Pancreas (tissue), 10 donors: ENCODE results near the gene CD83. TPM values are rescaled to one million over a fixed set of nuclear protein-coding genes. Genes with fewer than 3 reads are reported as not detected.

Experiments used
- ATAC-seq, 4 donors: fragments of 200-7000 bp; cut with Tn5 transposase; one replicate each; pipeline versions ENCODE4 v1.8.0 to v1.9.1; 2020; ENCODE audit warnings: mild to moderate bottlenecking in 4 of 4, moderate library complexity in 4 of 4
- DNase-seq, 6 donors: peaks; one replicate each; pipeline ENCODE4 v3.0.0-alpha.2; 2020
- FAIRE-seq: peaks from 2 replicates; lab custom pipeline; 2012; peaks lifted over from hg19 to GRCh38; lab: Jason Lieb, UNC
- H3K27ac ChIP-seq, 4 donors: fragments of 200-600 bp; sonication (generic); 1 replicate in 3 of 4; 2 replicates in 1 of 4; pipeline versions ENCODE4 v1.5.0 to v1.8.0; 2020
- H3K27me3 ChIP-seq, 4 donors: fragments of 200-600 bp; one replicate each; pipeline ENCODE4 v1.8.0; 2021
- H3K36me3 ChIP-seq, 3 donors: fragments of 200-600 bp; sonication (generic) in 1 of 3; one replicate each; pipeline versions ENCODE4 v1.5.0 to v1.8.0; 2020 to 2021
- H3K4me1 ChIP-seq, 3 donors: fragments of 200-600 bp; one replicate each; pipeline ENCODE4 v1.8.0; 2021
- H3K4me3 ChIP-seq, 4 donors: fragments of 200-600 bp; sonication (generic) in 2 of 4; one replicate each; pipeline versions ENCODE4 v1.5.0 to v1.8.0; 2020 to 2021
- H3K9me3 ChIP-seq, 4 donors: fragments of 200-600 bp; one replicate each; pipeline ENCODE4 v1.8.0; 2021
- CTCF ChIP-seq, 4 donors: fragments of 200-600 bp; sonication (generic) in 3 of 4; IDR thresholded peaks; one replicate each; pipeline versions ENCODE4 v1.5.0 to v1.8.0; 2021; ENCODE audit warnings: antibody characterized with exemption in 4 of 4
- WGBS, 2 donors: extraction: QIAGEN DNeasy Blood & Tissue Kit; methylation state at CpG; one replicate each; pipeline ENCODE4 v1.1.7; 2013; 5-methylcytosine and 5-hydroxymethylcytosine counted together
- intact Hi-C, 3 donors: fragments of 100-400 bp; cut with DNase I; formaldehyde crosslinking; loops; one replicate each; pipeline versions ENCODE4 v1.11.1 to v1.14.2; 2022
- polyA plus RNA-seq, 2 donors: library from polyadenylated mRNA; stranded (reverse); fragments of 200-250 nt; gene quantifications; one replicate each; pipeline ENCODE4 v1.2.3, GENCODE V29; 2013
- total RNA-seq, 6 donors: library from RNA; stranded (reverse); fragmentation: NEBNext Ultra II Directional in 4 of 6; extraction: Animal tissue kit (Norgen Biotek cat#: 25700) in 4 of 6; gene quantifications; one replicate each; pipeline versions ENCODE4 v1.2.1 to v1.2.4, GENCODE V29; 2021 to 2023
- donor health status: healthy with polysubstance abuse.
- donor health status: DM: no; HTN: no; CAD: no; lungs with moderate emphysema.
- donor health status: DM: no; HTN: no; CAD: no.
- donor health status: control.
- donor health status: control.
- donor health status: Bipolar disorder and iron deficiency.
- donor health status: DM: yes; HTN: yes; CAD: no.
- donor health status: DM: no; HTN: no; CAD: no.
- donor health status: DM: no; HTN: no; CAD: no.
- donor health status: DM: yes; HTN: yes; CAD: no.

CD83 gene
- 1 to 10 TPM in 4 of 6 donors, under 1 TPM in 2; 0.83 to 5.1 (median 1.3) TPM for total RNA-seq
- 1 to 10 TPM in 1 of 2 donors, under 1 TPM in 1; 0.72 to 2.5 TPM for polyA plus RNA-seq

GRCh38 chr6:14117158-14118090 is at the start of gene CD83:
TSS of gene CD83 (plus strand) at chr6:14117772. CDS start at chr6:14117812, 40 bp downstream.
- ATAC-seq (peak; percentile 94 to 96 (median 95)), FAIRE-seq (no peak), DNase-seq (peak; percentile 65 to 88 (median 76))
- intact Hi-C loops, result no loop called here
- H3K4me1 ChIP-seq, result peaks cover 0 to 3% (median 0%) of the 10 kb centered on the region in 3 donors
- no peak for TF ChIP-seq CTCF (IDR thresholded peaks at IDR 0.05)
- WGBS, 2 donors, result 1% methylated on average over 51 to 106 of the region's 106 CpGs
- H3K36me3 ChIP-seq, result no peaks in the 10 kb centered on the region
- peak within 1 kb of the TSS; percentile 56 to 75 (median 67) for H3K4me3 ChIP-seq
- peak within 1 kb of the TSS in 2 of 4 donors; percentile 58 for H3K27ac ChIP-seq
- no peaks in the 10 kb centered on the region for H3K9me3 ChIP-seq
- H3K27me3 ChIP-seq, result no peaks in the 10 kb centered on the region

- no peak overlapping the region for H3K27ac ChIP-seq
- ATAC-seq, result no peak
- no peak for DNase-seq
- intact Hi-C loops, result loop anchor here in 2 of 3 donors (5.0 to 10.0 kb wide), 3 partner anchors 151 to 273 kb away; no protein-coding TSS in a partner anchor
- no peak overlapping the region for H3K4me3 ChIP-seq
- no peak for FAIRE-seq
- H3K36me3 ChIP-seq, result no peaks in the 10 kb centered on the region
- peaks cover 0 to 3% (median 0%) of the 10 kb centered on the region in 4 donors for H3K27me3 ChIP-seq
- no peak for TF ChIP-seq CTCF (IDR thresholded peaks at IDR 0.05)
- H3K4me1 ChIP-seq, result no peaks in the 10 kb centered on the region
- no peaks in the 10 kb centered on the region for H3K9me3 ChIP-seq
- 56 to 59% methylated on average over 5 of the region's 5 CpGs for WGBS, 2 donors
Measured at GRCh38 chr6:14068133-14068532, 49.4 kb upstream of the CD83 start.

- FAIRE-seq (no peak), DNase-seq (no peak)
- no peaks in the 10 kb centered on the region for H3K9me3 ChIP-seq
Measured at GRCh38 chr6:14068623-14069022, 48.9 kb upstream of the CD83 start.

GRCh38 chr6:14070457-14070856 is 47.1 kb upstream of the CD83 start:
- no peak for TF ChIP-seq CTCF (IDR thresholded peaks at IDR 0.05)
- ATAC-seq (no peak), DNase-seq (no peak), FAIRE-seq (no peak)
- H3K27me3 ChIP-seq, result no peaks in the 10 kb centered on the region
- peaks cover 0 to 5% (median 0%) of the 10 kb centered on the region in 3 donors for H3K4me1 ChIP-seq
- intact Hi-C loops, result no loop called here
- H3K27ac ChIP-seq, result no peak overlapping the region
- no peak overlapping the region for H3K4me3 ChIP-seq
- WGBS, 2 donors, result 86 to 90% methylated on average over 4 of the region's 4 CpGs
- H3K9me3 ChIP-seq, result no peaks in the 10 kb centered on the region
- no peaks in the 10 kb centered on the region for H3K36me3 ChIP-seq

More at GRCh38 chr6:14068623-14069022, 48.9 kb upstream of the CD83 start:
- no peak overlapping the region for H3K4me3 ChIP-seq
- intact Hi-C loops, result loop anchor here in 2 of 3 donors (5.0 to 10.0 kb wide), 3 partner anchors 151 to 274 kb away; no protein-coding TSS in a partner anchor
- H3K4me1 ChIP-seq, result no peaks in the 10 kb centered on the region
- TF ChIP-seq CTCF (IDR thresholded peaks at IDR 0.05), result no peak
- no peaks in the 10 kb centered on the region for H3K36me3 ChIP-seq
- 60 to 77% methylated on average over 19 of the region's 19 CpGs for WGBS, 2 donors
- H3K27me3 ChIP-seq, result no peaks in the 10 kb centered on the region
- no peak overlapping the region for H3K27ac ChIP-seq
- no peak for ATAC-seq
